Mucosa of gallbladder (tissue), 1 donor: ENCODE measurements around the gene DVL2. TPM values are rescaled to one million over a fixed set of nuclear protein-coding genes. Genes with fewer than 3 reads are reported as not detected.

Experiments
- DNase-seq: peaks from one replicate; pipeline ENCODE4 v3.0.0-alpha.2; 2020; ENCODE audit warnings: low spot score
- total RNA-seq: library from RNA; stranded (reverse); gene quantifications from one replicate; pipeline ENCODE4 v1.2.1, GENCODE V29; 2021
- donor health status: DM: no; HTN: no; CAD: no.

DVL2 gene
- total RNA-seq, 1 donor from 2014 or later, result 60.9 TPM

- peak; percentile 90 for DNase-seq
Measured at GRCh38 chr17:7219812-7220592, 14.3 kb downstream of the DVL2 start, which contains the start of the genes ACADVL and DLG4. Gene ACADVL, plus strand, starts transcription at chr17:7219938. Its CDS starts 47 bp downstream, at chr17:7219985. Gene DLG4, minus strand, starts transcription at chr17:7219836.

GRCh38 chr17:7219229-7219811 lies 15.0 kb downstream of the DVL2 start:
- DNase-seq, result no peak

- no peak for DNase-seq
Measured at GRCh38 chr17:7218758-7219157, 15.6 kb downstream of the DVL2 start.

GRCh38 chr17:7218166-7218565 lies 16.2 kb downstream of the DVL2 start:
- DNase-seq, result no peak

GRCh38 chr17:7217113-7217987 lies 17.0 kb downstream of the DVL2 start:
- DNase-seq, result no peak

- no peak for DNase-seq
Measured at GRCh38 chr17:7216242-7217112, 17.8 kb downstream of the DVL2 start.

- DNase-seq, result no peak
Measured at GRCh38 chr17:7215652-7216180, 18.6 kb downstream of the DVL2 start.

GRCh38 chr17:7215136-7215638 lies 19.1 kb downstream of the DVL2 start:
- no peak for DNase-seq

- DNase-seq, result peak; percentile 97
Measured at GRCh38 chr17:7214300-7215135, 19.8 kb downstream of the DVL2 start.

- no peak for DNase-seq
Measured at GRCh38 chr17:7213895-7214299, 20.4 kb downstream of the DVL2 start.

GRCh38 chr17:7211491-7212273 lies 22.6 kb downstream of the DVL2 start:
- no peak for DNase-seq

- DNase-seq, result no peak
Measured at GRCh38 chr17:7208754-7209460, 25.4 kb downstream of the DVL2 start.

- DNase-seq, result no peak
Measured at GRCh38 chr17:7208027-7208571, 26.2 kb downstream of the DVL2 start.

GRCh38 chr17:7207120-7208001 lies 27.0 kb downstream of the DVL2 start:
- DNase-seq, result no peak

GRCh38 chr17:7205561-7205960 lies 28.8 kb downstream of the DVL2 start:
- no peak for DNase-seq

GRCh38 chr17:7204828-7205461 lies 29.4 kb downstream of the DVL2 start:
- DNase-seq, result peak; percentile 80

GRCh38 chr17:7204336-7204735 lies 30.0 kb downstream of the DVL2 start:
- DNase-seq, result no peak
